Body of pancreas (tissue), 4 donors: ENCODE measurements around the gene SRXN1. TPM values are rescaled to one million over a fixed set of nuclear protein-coding genes. Genes with fewer than 3 reads are reported as not detected.
"Not testable (repeated sequence)": the region's sequence is repeated elsewhere in the genome, so short reads cannot be mapped to it uniquely, and the experiment has no call there.

Source experiments
- ATAC-seq: fragments of 150-250 bp; one replicate; pipeline ENCODE4 v1.9.1; 2016
- DNase-seq, 4 donors: peaks; one replicate each; pipeline ENCODE4 v3.0.0-alpha.2; 2019
- H3K27ac ChIP-seq, 4 donors: fragments of 200-600 bp; sonication (generic); 1 replicate in 3 of 4; 2 replicates in 1 of 4; pipeline versions ENCODE4 v1.5.1 to v1.6.1; 2016 to 2019; ENCODE audit warnings: mild to moderate bottlenecking in 1 of 4, mixed read lengths in 1 of 4, moderate library complexity in 1 of 4
- H3K27me3 ChIP-seq, 2 donors: fragments of 200-600 bp; sonication (generic); one replicate each; pipeline ENCODE4 v1.6.0; 2016; ENCODE audit warnings: mild to moderate bottlenecking in 1 of 2
- H3K36me3 ChIP-seq, 2 donors: fragments of 200-600 bp; sonication (generic); replicated peaks in 1 of 2; 2 replicates each; pipeline ENCODE4 v1.5.1; 2016; ENCODE audit warnings: low read depth in 2 of 2; ENCODE audit not compliant: insufficient read depth in 1 of 2
- H3K4me1 ChIP-seq: fragments of 200-600 bp; sonication (generic); one replicate; pipeline ENCODE4 v1.6.0; 2016
- H3K4me3 ChIP-seq, 2 donors: fragments of 200-600 bp; sonication (generic); 1 replicate in 1 of 2; 2 replicates in 1 of 2; pipeline ENCODE4 v1.5.1; 2016 to 2019
- H3K9me3 ChIP-seq, 3 donors: fragments of 200-600 bp; sonication (generic); 1 replicate in 2 of 3; 2 replicates in 1 of 3; pipeline ENCODE4 v1.5.1; 2016
- CTCF ChIP-seq, 7 experiments: fragments of 450-650 bp in 4 of 7; fragments of 200-600 bp in 3 of 7; sonication (generic) in 3 of 7; IDR thresholded peaks; one replicate each; pipeline ENCODE4 v1.5.1; 2016 to 2019; ENCODE audit warnings: antibody characterized with exemption in 7 of 7
- POLR2A ChIP-seq, 3 donors: fragments of 450-650 bp; IDR thresholded peaks; one replicate each; pipeline ENCODE4 v1.6.1; 2016; ENCODE audit warnings: antibody characterized with exemption in 3 of 3, mild to moderate bottlenecking in 2 of 3
- WGBS, 2 donors: methylation state at CpG; one replicate each; pipeline ENCODE4 v1.1.5; 2017; 5-methylcytosine and 5-hydroxymethylcytosine counted together
- intact Hi-C: fragments of 100-400 bp; cut with DNase I; formaldehyde crosslinking; loops from one replicate; pipeline ENCODE4 v1.15.1; 2023
- total RNA-seq, 2 donors: library from RNA; depleted of rRNA; stranded (reverse); fragments of >200 nt; gene quantifications; one replicate each; pipeline ENCODE4 v1.1.0, GENCODE V29; 2016

The SRXN1 gene
- total RNA-seq, 2 donors from 2014 or later, result 7.9 to 9.9 TPM

GRCh38 chr20:645318-646106, 7.5 kb downstream of the SRXN1 start:
- Histone ChIP-seq H3K4me1 (peaks cover 26% of the 10 kb centered on the region), H3K4me3 (no peak overlapping the region), H3K9me3 (no peaks in the 10 kb centered on the region), H3K36me3 (peaks cover 0 to 14% of the 10 kb centered on the region in 2 donors), H3K27ac (no peak overlapping the region), H3K27me3 (no peaks in the 10 kb centered on the region)
- 14 to 16% methylated on average over 10 to 20 of the region's 20 CpGs for WGBS, 2 donors
- peak; percentile 81 for ATAC-seq
- peak; percentile 60 to 75 (median 68) for DNase-seq
- intact Hi-C loops, result no loop called here
- no peak for TF ChIP-seq POLR2A (IDR thresholded peaks at IDR 0.05)
- peak; percentile 78 to 91 (median 87) for TF ChIP-seq CTCF (IDR thresholded peaks at IDR 0.05)

DNA sequence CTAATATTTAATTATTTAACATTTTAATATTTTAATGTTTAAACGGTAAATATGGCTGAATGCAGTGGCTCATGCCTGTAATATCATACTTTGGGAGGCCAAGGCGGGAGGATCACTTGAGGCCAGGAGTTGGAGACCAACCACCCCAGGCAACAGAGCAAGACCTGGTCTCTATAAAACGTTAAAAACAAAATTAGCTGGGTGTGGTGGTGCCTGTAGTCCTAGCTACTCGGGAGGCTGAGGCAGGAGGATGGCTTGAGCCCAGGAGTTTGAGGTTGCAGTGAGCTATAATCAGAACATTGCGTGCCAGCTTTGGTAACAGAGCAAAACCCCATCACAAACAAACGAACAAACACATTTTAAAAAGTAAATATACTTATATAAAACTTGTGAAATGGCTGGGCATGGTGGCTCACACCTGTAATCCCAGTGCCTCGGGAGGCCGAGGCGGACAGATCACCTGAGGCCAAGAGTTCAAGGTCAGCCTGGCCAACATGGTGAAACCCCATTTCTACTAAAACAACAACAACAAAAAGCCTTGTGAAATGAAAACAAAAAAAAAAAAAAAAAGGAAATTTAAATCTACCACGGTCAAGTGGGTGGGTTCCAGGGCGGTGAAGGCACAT, 8.2 kb downstream of the SRXN1 start:
- Histone ChIP-seq H3K4me1 (peaks cover 26% of the 10 kb centered on the region), H3K27ac (no peak overlapping the region), H3K4me3 (no peak overlapping the region), H3K9me3 (no peaks in the 10 kb centered on the region), H3K36me3 (peaks cover 0 to 14% of the 10 kb centered on the region in 2 donors), H3K27me3 (no peaks in the 10 kb centered on the region)
- intact Hi-C loops, result no loop called here
- TF ChIP-seq POLR2A (IDR thresholded peaks at IDR 0.05), result no peak
- no peak for TF ChIP-seq CTCF (IDR thresholded peaks at IDR 0.05)
- DNase-seq (no peak), ATAC-seq (no peak)
- 80 to 84% methylated on average over 11 of the region's 11 CpGs for WGBS, 2 donors

GRCh38 chr20:642398-643174, 10.4 kb downstream of the SRXN1 start:
- ATAC-seq (peak; percentile 34), DNase-seq (peak in 1 of 4 donors; percentile 41)
- intact Hi-C loops, result no loop called here
- Histone ChIP-seq H3K27ac (no peak overlapping the region), H3K36me3 (peaks cover 0 to 4% of the 10 kb centered on the region in 2 donors), H3K9me3 (no peaks in the 10 kb centered on the region), H3K4me1 (peaks cover 26% of the 10 kb centered on the region), H3K4me3 (no peak overlapping the region), H3K27me3 (no peaks in the 10 kb centered on the region)
- WGBS, 2 donors, result 8 to 59% methylated on average over 9 to 52 of the region's 57 CpGs
- TF ChIP-seq CTCF (IDR thresholded peaks at IDR 0.05) (no peak), POLR2A (IDR thresholded peaks at IDR 0.05) (no peak)

GRCh38 chr20:642013-642397, 11.0 kb downstream of the SRXN1 start:
- H3K27ac ChIP-seq, H3K4me3 ChIP-seq, ATAC-seq, H3K36me3 ChIP-seq, DNase-seq, H3K27me3 ChIP-seq, intact Hi-C loops, H3K9me3 ChIP-seq: not testable (repeated sequence)
- WGBS, 2 donors, result no CpG with 5 or more reads among the region's 13 CpGs
- H3K4me1 ChIP-seq, result peaks cover 26% of the 10 kb centered on the region

DNA sequence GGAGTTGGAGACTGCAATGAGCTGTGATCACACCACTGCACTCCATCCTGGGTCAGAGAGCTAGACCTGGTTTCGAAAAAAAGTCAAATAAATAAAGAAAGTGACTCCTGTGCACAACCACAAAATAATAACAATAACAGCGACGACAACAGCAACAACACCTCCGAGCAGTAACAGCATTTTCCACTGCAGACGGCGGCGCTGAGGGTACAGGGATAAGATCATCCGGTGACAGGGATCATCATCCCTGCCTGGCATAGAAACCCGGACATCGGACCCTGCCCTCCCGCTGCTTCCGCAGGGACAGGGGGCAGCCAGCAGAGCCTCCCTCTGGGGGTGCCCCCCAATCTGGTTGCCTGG, 11.5 kb downstream of the SRXN1 start:
- Histone ChIP-seq H3K27me3 (no peaks in the 10 kb centered on the region), H3K9me3 (no peaks in the 10 kb centered on the region), H3K27ac (no peak overlapping the region), H3K4me1 (peaks cover 21% of the 10 kb centered on the region), H3K4me3 (no peak overlapping the region), H3K36me3 (no peaks in the 10 kb centered on the region)
- DNase-seq (no peak), ATAC-seq (no peak)
- WGBS, 2 donors, result 28 to 51% methylated on average over 8 to 12 of the region's 12 CpGs
- TF ChIP-seq POLR2A (IDR thresholded peaks at IDR 0.05) (no peak), CTCF (IDR thresholded peaks at IDR 0.05) (no peak)
- intact Hi-C loops, result no loop called here
